H1 (cell line): ENCODE data around the gene PSMD12. TPM values are rescaled to one million over a fixed set of nuclear protein-coding genes. Genes with fewer than 3 reads are reported as not detected.

Source experiments
- CTCF ChIA-PET: fragments of 300-600 bp; sonication (Branson Sonifier 250); formaldehyde crosslinking; loops from one replicate; lab custom pipeline; 2021; ENCODE audit not compliant: partially characterized antibody; lab: Charles Lee
- POLR2A ChIA-PET: fragments of 300-600 bp; sonication (Branson Sonifier 250); formaldehyde crosslinking; loops from one replicate; lab custom pipeline; 2021; ENCODE audit warnings: inconsistent platforms; ENCODE audit not compliant: partially characterized antibody; lab: Charles Lee
- DNase-seq, 2 experiments: peaks; one replicate each; pipeline versions ENCODE4 v3.0.0 to v3.0.0-alpha.2; 2010 to 2022; ENCODE audit warnings: low spot score in 2 of 2, low read depth in 1 of 2, mixed read lengths in 1 of 2
- FAIRE-seq: peaks from 2 replicates; lab custom pipeline; 2011; peaks lifted over from hg19 to GRCh38; lab: Jason Lieb, UNC
- H2AFZ ChIP-seq: 2 replicates; pipeline ENCODE4 v1.8.1; 2012; ENCODE audit warnings: low read length, inconsistent platforms
- H2AK5ac ChIP-seq: 2 replicates; pipeline ENCODE4 v1.6.1; 2013; ENCODE audit warnings: low read depth, low read length
- H2BK120ac ChIP-seq: replicated peaks from 2 replicates; pipeline ENCODE3; 2013; ENCODE audit warnings: low read depth, low read length, inconsistent platforms
- H2BK12ac ChIP-seq: 2 replicates; pipeline ENCODE4 v1.6.1; 2013; ENCODE audit warnings: low read depth, low read length
- H2BK15ac ChIP-seq: 2 replicates; pipeline ENCODE4 v1.6.1; 2013; ENCODE audit warnings: low read length
- H2BK20ac ChIP-seq: 2 replicates; pipeline ENCODE4 v1.6.1; 2013; ENCODE audit warnings: low read length
- H2BK5ac ChIP-seq: 2 replicates; pipeline ENCODE4 v1.6.1; 2013; ENCODE audit warnings: low read depth, low read length
- H3K14ac ChIP-seq: 2 replicates; pipeline ENCODE4 v1.6.1; 2013; ENCODE audit warnings: inconsistent platforms; ENCODE audit not compliant: insufficient read length
- H3K18ac ChIP-seq: 2 replicates; pipeline ENCODE4 v1.6.1; 2013; ENCODE audit warnings: low read length; ENCODE audit errors: extremely low read depth
- H3K23ac ChIP-seq: 2 replicates; pipeline ENCODE4 v1.6.1; 2013; ENCODE audit warnings: inconsistent platforms; ENCODE audit not compliant: insufficient read length
- H3K23me2 ChIP-seq: 2 replicates; pipeline ENCODE4 v1.6.1; 2013; ENCODE audit warnings: low read depth, low read length
- H3K27ac ChIP-seq: 2 replicates; pipeline ENCODE4 v1.6.1; 2011; ENCODE audit warnings: low read depth, low read length, inconsistent platforms
- H3K27me3 ChIP-seq, 4 experiments: replicated peaks in 1 of 4; 1 replicate in 1 of 4; 2 replicates in 3 of 4; pipeline versions ENCODE4 v1.6.1 to v1.8.1; 2011 to 2013; ENCODE audit warnings: low read length in 3 of 4, mild to moderate bottlenecking in 3 of 4, inconsistent platforms in 2 of 4, mixed read lengths in 2 of 4, moderate library complexity in 1 of 4; ENCODE audit not compliant: control insufficient read depth in 3 of 4, insufficient read depth in 3 of 4; ENCODE audit errors: extremely low read depth in 1 of 4
- H3K36me3 ChIP-seq, 4 experiments: 2 replicates each; pipeline versions ENCODE4 v1.6.1 to v1.8.1; 2011 to 2013; ENCODE audit warnings: mild to moderate bottlenecking in 4 of 4, low read length in 3 of 4, moderate library complexity in 2 of 4, control low read depth in 1 of 4, inconsistent platforms in 1 of 4; ENCODE audit not compliant: insufficient read depth in 4 of 4, control insufficient read depth in 2 of 4
- H3K4ac ChIP-seq: replicated peaks from 2 replicates; pipeline ENCODE3; 2013; ENCODE audit warnings: low read length, low read depth, mixed read lengths, inconsistent platforms; ENCODE audit not compliant: insufficient read length
- H3K4me1 ChIP-seq, 4 experiments: replicated peaks in 1 of 4; 1 replicate in 1 of 4; 2 replicates in 3 of 4; pipeline versions ENCODE4 v1.6.1 to v1.8.1; 2011 to 2013; ENCODE audit warnings: low read length in 3 of 4, inconsistent platforms in 2 of 4, mixed read lengths in 1 of 4; ENCODE audit not compliant: insufficient read depth in 4 of 4, control insufficient read depth in 3 of 4
- H3K4me2 ChIP-seq, 2 experiments: 2 replicates each; pipeline versions ENCODE4 v1.6.1 to v1.8.1; 2011 to 2013; ENCODE audit warnings: low read depth in 2 of 2, low read length in 2 of 2, control low read depth in 1 of 2, inconsistent platforms in 1 of 2, mild to moderate bottlenecking in 1 of 2; ENCODE audit not compliant: insufficient read depth in 1 of 2
- H3K4me3 ChIP-seq, 4 experiments: fragments of 200-600, 300-600 bp in 1 of 4; sonication (generic), shearing (Covaris generic), sonication (Bioruptor Twin) in 1 of 4; 2 replicates each; pipeline versions ENCODE4 v1.5.1 to v1.8.1; 2011 to 2016; ENCODE audit warnings: low read length in 4 of 4, low read depth in 3 of 4, control low read depth in 2 of 4, inconsistent platforms in 2 of 4, mild to moderate bottlenecking in 2 of 4, mixed read lengths in 1 of 4, moderate library complexity in 1 of 4; ENCODE audit not compliant: insufficient read depth in 2 of 4; ENCODE audit errors: extremely low read depth in 1 of 4
- H3K56ac ChIP-seq: replicated peaks from 2 replicates; pipeline ENCODE3; 2013; ENCODE audit warnings: low read depth, mild to moderate bottlenecking, mixed read lengths, low read length, inconsistent platforms; ENCODE audit not compliant: insufficient read length
- H3K79me1 ChIP-seq: 2 replicates; pipeline ENCODE4 v1.6.1; 2013; ENCODE audit warnings: low read depth, low read length, control low read depth
- H3K79me2 ChIP-seq, 2 experiments: 2 replicates each; pipeline versions ENCODE4 v1.6.1 to v1.8.1; 2012 to 2013; ENCODE audit warnings: low read length in 2 of 2, mild to moderate bottlenecking in 2 of 2, inconsistent platforms in 1 of 2; ENCODE audit not compliant: insufficient read depth in 2 of 2, control insufficient read depth in 1 of 2
- H3K9ac ChIP-seq, 4 experiments: replicated peaks in 1 of 4; 1 replicate in 1 of 4; 2 replicates in 3 of 4; pipeline versions ENCODE4 v1.6.1 to v1.8.1; 2011 to 2013; ENCODE audit warnings: low read depth in 3 of 4, low read length in 3 of 4, control low read depth in 2 of 4, mild to moderate bottlenecking in 2 of 4, moderate library complexity in 2 of 4, inconsistent platforms in 1 of 4; ENCODE audit errors: extremely low read depth in 1 of 4
- H3K9me3 ChIP-seq, 2 experiments: 2 replicates each; pipeline versions ENCODE4 v1.6.1 to v1.8.1; 2012 to 2013; ENCODE audit warnings: mild to moderate bottlenecking in 2 of 2, moderate library complexity in 2 of 2, control low read depth in 1 of 2, inconsistent platforms in 1 of 2, low read depth in 1 of 2, low read length in 1 of 2, mixed read lengths in 1 of 2; ENCODE audit not compliant: insufficient read depth in 2 of 2
- H4K20me1 ChIP-seq, 2 experiments: replicated peaks in 1 of 2; 2 replicates each; pipeline versions ENCODE3 to v1.8.1; 2011 to 2013; ENCODE audit warnings: inconsistent platforms in 2 of 2, low read length in 2 of 2, mild to moderate bottlenecking in 1 of 2; ENCODE audit not compliant: insufficient read depth in 2 of 2, control insufficient read depth in 1 of 2
- H4K5ac ChIP-seq: 2 replicates; pipeline ENCODE4 v1.6.1; 2013; ENCODE audit warnings: low read length, low read depth, mixed read lengths, inconsistent platforms; ENCODE audit not compliant: insufficient read length
- H4K8ac ChIP-seq: 2 replicates; pipeline ENCODE4 v1.8.0; 2013; ENCODE audit warnings: mild to moderate bottlenecking, moderate library complexity, low read length, inconsistent platforms; ENCODE audit not compliant: insufficient read depth; ENCODE audit errors: extremely low read depth
- H4K91ac ChIP-seq: replicated peaks from 2 replicates; pipeline ENCODE3; 2013; ENCODE audit warnings: low read length, mixed read lengths, inconsistent platforms; ENCODE audit not compliant: insufficient read length
- EGR1 ChIP-seq: IDR thresholded peaks from 2 replicates; pipeline ENCODE4 v1.6.1; 2011; ENCODE audit warnings: low read depth, low read length, borderline replicate concordance
- GABPA ChIP-seq: IDR thresholded peaks from 2 replicates; pipeline ENCODE4 v1.6.1; 2011; ENCODE audit warnings: mild to moderate bottlenecking, low read length, moderate library complexity, borderline replicate concordance; ENCODE audit not compliant: insufficient read depth
- HDAC6 ChIP-seq: IDR thresholded peaks from one replicate; pipeline ENCODE4 v1.7.1; 2012; ENCODE audit warnings: low read depth, mild to moderate bottlenecking, inconsistent platforms, low read length, moderate library complexity
- JUND ChIP-seq: IDR thresholded peaks from 2 replicates; pipeline ENCODE4 v1.6.1; 2011; ENCODE audit warnings: mild to moderate bottlenecking, improper control_type of control experiment, low read length
- KDM4A ChIP-seq: IDR thresholded peaks from one replicate; pipeline ENCODE4 v1.7.1; 2012; ENCODE audit warnings: low read depth, mild to moderate bottlenecking, moderate library complexity, low read length, inconsistent platforms; ENCODE audit not compliant: severe bottlenecking
- KDM5A ChIP-seq: fragments of 200-600 bp; IDR thresholded peaks from 2 replicates; pipeline ENCODE4 v1.7.1; 2012; ENCODE audit warnings: mild to moderate bottlenecking, low read length, inconsistent platforms, mixed read lengths
- PHF8 ChIP-seq: fragments of 200-600 bp; sonication (generic); conservative IDR thresholded peaks from 2 replicates; pipeline ENCODE4 v1.7.1; 2012; ENCODE audit warnings: low read depth, mild to moderate bottlenecking, inconsistent platforms, low read length, moderate library complexity
- RFX5 ChIP-seq: IDR thresholded peaks from 2 replicates; pipeline ENCODE4 v1.6.1; 2011; ENCODE audit warnings: low read depth, low read length, improper control_type of control experiment, borderline replicate concordance
- SIN3A ChIP-seq, 2 experiments: IDR thresholded peaks in 1 of 2; conservative IDR thresholded peaks in 1 of 2; 2 replicates each; pipeline ENCODE4 v1.6.1; 2011 to 2012; ENCODE audit warnings: low read length in 2 of 2, improper control_type of control experiment in 1 of 2, low read depth in 1 of 2, mild to moderate bottlenecking in 1 of 2
- SP1 ChIP-seq: IDR thresholded peaks from 2 replicates; pipeline ENCODE4 v1.6.1; 2011; ENCODE audit warnings: low read depth, low read length
- TAF1 ChIP-seq: IDR thresholded peaks from 2 replicates; pipeline ENCODE4 v1.6.1; 2011; ENCODE audit warnings: mild to moderate bottlenecking, low read depth, low read length
- TAF7 ChIP-seq: optimal IDR thresholded peaks from 2 replicates; pipeline ENCODE3; 2011; ENCODE audit warnings: low read depth, mild to moderate bottlenecking, inconsistent platforms, low read length, moderate library complexity, borderline replicate concordance
- TCF12 ChIP-seq: IDR thresholded peaks from 2 replicates; pipeline ENCODE4 v1.6.1; 2011; ENCODE audit warnings: low read depth, mild to moderate bottlenecking, low read length
- WGBS, 2 experiments: shearing (Covaris generic) in 1 of 2; methylation state at CpG; one replicate each; pipeline versions ENCODE4 v1.1.6 to v1.1.7; 2013 to 2015; ENCODE audit warnings: low lambda C conversion rate in 2 of 2, mixed read lengths in 2 of 2, inconsistent platforms in 1 of 2, low coverage in 1 of 2, missing lambda C conversion rate in 1 of 2; ENCODE audit not compliant: insufficient replicate concordance in 2 of 2, insufficient coverage in 1 of 2, insufficient read length in 1 of 2; ENCODE audit errors: extremely low coverage in 1 of 2, missing lambda C conversion rate in 1 of 2; 5-methylcytosine and 5-hydroxymethylcytosine counted together
- polyA plus RNA-seq, 7 experiments: library from polyadenylated mRNA; depleted of rRNA in 3 of 7; stranded (reverse) in 5 of 7; unstranded in 2 of 7; fragments of >200 nt in 5 of 7; fragments of 200-250 nt in 2 of 7; gene quantifications; 1 replicate in 5 of 7; 2 replicates in 1 of 7; 4 replicates in 1 of 7; pipeline versions ENCODE4 v1.2.1 to v1.2.3, GENCODE V29; 2011 to 2013; ENCODE audit warnings: missing spikeins in 2 of 7, mixed read lengths in 2 of 7
- total RNA-seq: library from RNA; stranded (reverse); fragmentation: NEBNext Ultra II Directional; extraction: Animal tissue kit (Norgen Biotek cat#: 25700); gene quantifications from 2 replicates; pipeline ENCODE4 v1.2.1, GENCODE V29; 2021
- TF ChIP-seq, protein P1 (sequence below): IDR thresholded peaks from 2 replicates; pipeline ENCODE4 v1.6.1; 2011; ENCODE audit warnings: low read depth, mild to moderate bottlenecking, low read length; ENCODE audit not compliant: insufficient read depth

The PSMD12 gene
- total and polyA plus RNA-seq, 2 of the 8 experiments (the other 6 are each of a cell fraction or from before 2014, with no cell fraction given) = 14.0 to 82.4 TPM

DNA sequence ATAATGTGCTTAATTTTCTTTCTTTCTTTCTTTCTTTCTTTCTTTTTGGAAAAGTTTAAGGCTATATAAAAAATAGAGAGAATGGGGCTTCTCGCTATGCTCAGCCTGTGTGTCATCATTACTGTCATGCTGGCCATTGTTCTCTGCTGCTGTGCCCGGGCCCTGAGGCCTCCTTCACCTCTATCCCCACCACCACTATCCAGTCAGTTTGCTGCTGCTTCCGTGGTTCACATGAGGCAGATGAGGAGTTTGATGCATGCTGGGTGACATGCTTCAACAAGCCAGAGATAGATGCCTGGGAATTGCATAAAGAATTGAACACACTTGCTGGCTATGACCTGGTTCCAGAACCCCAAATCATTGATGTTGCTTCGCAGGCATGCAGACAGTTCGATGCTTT lies 47.0 kb upstream of the PSMD12 start:
- H3K4ac ChIP-seq = no peak overlapping the region
- peaks cover 4% of the 10 kb centered on the region for H3K79me1 ChIP-seq
- DNase-seq = no peak
- no peak overlapping the region for H4K8ac ChIP-seq
- H3K79me2 ChIP-seq = peaks cover 13 to 79% of the 10 kb centered on the region in 2 experiments
- ChIA-PET CTCF (no interaction called here), POLR2A (no interaction called here)
- H4K20me1 ChIP-seq = no peaks in the 10 kb centered on the region
- no peak overlapping the region for H2BK20ac ChIP-seq
- H3K27ac ChIP-seq = no peak overlapping the region
- no peak overlapping the region for H2AFZ ChIP-seq
- no peak overlapping the region for H3K14ac ChIP-seq
- no peak overlapping the region for H2BK12ac ChIP-seq
- no peaks in the 10 kb centered on the region for H3K27me3 ChIP-seq
- no peak overlapping the region for H2BK5ac ChIP-seq
- no peak overlapping the region for H4K91ac ChIP-seq
- H3K23me2 ChIP-seq = no peaks in the 10 kb centered on the region
- H3K4me3 ChIP-seq = no peak overlapping the region
- H3K4me1 ChIP-seq = no peaks in the 10 kb centered on the region
- no peaks in the 10 kb centered on the region; a peak in 1 of 8 replicates for H3K36me3 ChIP-seq
- H3K4me2 ChIP-seq = no peak overlapping the region
- no peak for FAIRE-seq
- H3K18ac ChIP-seq = no peak overlapping the region
- H2BK15ac ChIP-seq = no peak overlapping the region
- no peak overlapping the region for H3K23ac ChIP-seq
- H3K9ac ChIP-seq = no peak overlapping the region
- 92% methylated on average over 5 of the region's 5 CpGs; no CpG with 5 or more reads in 1 of the 2 experiments for WGBS, 2 experiments
- H4K5ac ChIP-seq = no peak overlapping the region
- no peak overlapping the region for H2BK120ac ChIP-seq
- H3K9me3 ChIP-seq = peaks cover 4 to 5% of the 10 kb centered on the region in 2 experiments; a peak in 2 of 4 replicates
- no peak overlapping the region for H2AK5ac ChIP-seq
- H3K56ac ChIP-seq = no peak overlapping the region
- no peak for TF ChIP-seq TAF1
- TF ChIP-seq, protein P1, sequence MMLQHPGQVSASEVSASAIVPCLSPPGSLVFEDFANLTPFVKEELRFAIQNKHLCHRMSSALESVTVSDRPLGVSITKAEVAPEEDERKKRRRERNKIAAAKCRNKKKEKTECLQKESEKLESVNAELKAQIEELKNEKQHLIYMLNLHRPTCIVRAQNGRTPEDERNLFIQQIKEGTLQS = no peak
- no peak for TF ChIP-seq GABPA
- TF ChIP-seq SP1 = no peak
- TF ChIP-seq HDAC6 = no peak
- TF ChIP-seq EGR1 = no peak
- TF ChIP-seq JUND = no peak
- no peak for TF ChIP-seq PHF8
- no peak for TF ChIP-seq TCF12
- TF ChIP-seq RFX5 = no peak
- no peak for TF ChIP-seq SIN3A (conservative IDR thresholded peaks at IDR 0.05 in 1 of 2, IDR thresholded peaks at IDR 0.05 in 1 of 2; ENCODE audit: low read depth in 1 of 2, low read length in 2 of 2)
- TF ChIP-seq KDM4A = no peak
- no peak for TF ChIP-seq KDM5A
- no peak for TF ChIP-seq TAF7
